KOPT-K1 (cell line): ENCODE measurements around the gene IL25.
"Not testable (repeated sequence)": the region's sequence is repeated elsewhere in the genome, so short reads cannot be mapped to it uniquely, and the experiment has no call there.

Experiments
- H3K27ac ChIP-seq: fragments of 200-600 bp; sonication (generic); 2 replicates; pipeline ENCODE4 v1.5.1; 2016; ENCODE audit warnings: antibody characterized with exemption, mild to moderate bottlenecking, low read depth, low read length; ENCODE audit not compliant: poor library complexity, severe bottlenecking
- H3K36me3 ChIP-seq: fragments of 200-600 bp; sonication (generic); 2 replicates; pipeline ENCODE4 v1.5.1; 2017; ENCODE audit warnings: antibody characterized with exemption, mild to moderate bottlenecking, low read length, moderate library complexity; ENCODE audit not compliant: insufficient read depth
- H3K9me3 ChIP-seq: fragments of 200-600 bp; sonication (generic); 2 replicates; pipeline ENCODE4 v1.5.1; 2017; ENCODE audit warnings: antibody characterized with exemption, low read length, mild to moderate bottlenecking; ENCODE audit not compliant: insufficient read depth, poor library complexity, severe bottlenecking

IL25 gene

GRCh38 chr14:23387916-23388882 is 15.6 kb downstream of the IL25 start:
- Histone ChIP-seq H3K27ac (no peak overlapping the region), H3K9me3 (no peaks in the 10 kb centered on the region), H3K36me3 (no peaks in the 10 kb centered on the region)

GRCh38 chr14:23388996-23389395 is 16.4 kb downstream of the IL25 start:
- no peak overlapping the region for H3K27ac ChIP-seq
- no peaks in the 10 kb centered on the region for H3K36me3 ChIP-seq
- no peaks in the 10 kb centered on the region for H3K9me3 ChIP-seq

GRCh38 chr14:23389396-23389795 is 16.8 kb downstream of the IL25 start:
- no peaks in the 10 kb centered on the region for H3K36me3 ChIP-seq
- no peaks in the 10 kb centered on the region for H3K9me3 ChIP-seq
- H3K27ac ChIP-seq, result no peak overlapping the region

GRCh38 chr14:23389871-23390270 is 17.3 kb downstream of the IL25 start:
- H3K27ac ChIP-seq, H3K36me3 ChIP-seq, H3K9me3 ChIP-seq: not testable (repeated sequence)

- Histone ChIP-seq H3K27ac (no peak overlapping the region), H3K36me3 (no peaks in the 10 kb centered on the region), H3K9me3 (no peaks in the 10 kb centered on the region)
These were observed 20.0 kb downstream of the IL25 start for GRCh38 chr14:23392613-23393012.

GRCh38 chr14:23396126-23396525 is 23.5 kb downstream of the IL25 start:
- no peaks in the 10 kb centered on the region for H3K36me3 ChIP-seq
- no peaks in the 10 kb centered on the region for H3K9me3 ChIP-seq
- no peak overlapping the region for H3K27ac ChIP-seq

GRCh38 chr14:23396781-23397407 is 24.3 kb downstream of the IL25 start:
- no peaks in the 10 kb centered on the region for H3K36me3 ChIP-seq
- H3K9me3 ChIP-seq, result no peaks in the 10 kb centered on the region
- no peak overlapping the region for H3K27ac ChIP-seq

GRCh38 chr14:23398348-23398747 is 25.7 kb downstream of the IL25 start:
- no peaks in the 10 kb centered on the region for H3K36me3 ChIP-seq
- no peak overlapping the region for H3K27ac ChIP-seq

GRCh38 chr14:23399136-23399535 is 26.5 kb downstream of the IL25 start:
- no peak overlapping the region for H3K27ac ChIP-seq
- H3K9me3 ChIP-seq, result no peaks in the 10 kb centered on the region
- no peaks in the 10 kb centered on the region for H3K36me3 ChIP-seq

More at GRCh38 chr14:23398348-23398747, 25.7 kb downstream of the IL25 start:
- no peaks in the 10 kb centered on the region for H3K9me3 ChIP-seq

- no peak overlapping the region for H3K27ac ChIP-seq
- H3K9me3 ChIP-seq, result no peaks in the 10 kb centered on the region
- no peaks in the 10 kb centered on the region for H3K36me3 ChIP-seq
These were observed 27.0 kb downstream of the IL25 start for GRCh38 chr14:23399591-23399990.

- not testable (repeated sequence) for H3K27ac ChIP-seq, H3K9me3 ChIP-seq, H3K36me3 ChIP-seq
These were observed 28.0 kb downstream of the IL25 start for GRCh38 chr14:23400496-23401149.

GRCh38 chr14:23401291-23401690 is 28.7 kb downstream of the IL25 start:
- H3K36me3 ChIP-seq, result no peaks in the 10 kb centered on the region
- H3K9me3 ChIP-seq, result no peaks in the 10 kb centered on the region
- no peak overlapping the region for H3K27ac ChIP-seq

- Histone ChIP-seq H3K27ac (no peak overlapping the region), H3K36me3 (no peaks in the 10 kb centered on the region), H3K9me3 (no peaks in the 10 kb centered on the region)
These were observed 29.9 kb downstream of the IL25 start for GRCh38 chr14:23402296-23403138.

GRCh38 chr14:23403139-23403438 is 30.5 kb downstream of the IL25 start:
- no peaks in the 10 kb centered on the region for H3K36me3 ChIP-seq
- H3K27ac ChIP-seq, result no peak overlapping the region
- no peaks in the 10 kb centered on the region for H3K9me3 ChIP-seq

GRCh38 chr14:23403908-23404307 is 31.3 kb downstream of the IL25 start:
- Histone ChIP-seq H3K36me3 (no peaks in the 10 kb centered on the region), H3K27ac (no peak overlapping the region), H3K9me3 (no peaks in the 10 kb centered on the region)
